GM10266 (cell line): Measurements from ENCODE around the gene DDX51.

ENCODE experiments used
- DNase-seq: peaks from one replicate; pipeline ENCODE4 v3.0.0; 2012; ENCODE audit errors: extremely low spot score
- CTCF ChIP-seq: IDR thresholded peaks from 2 replicates; pipeline ENCODE4 v1.5.1; 2012; ENCODE audit warnings: mild to moderate bottlenecking, low read depth; ENCODE audit not compliant: control insufficient read depth, insufficient read depth; ENCODE audit errors: missing control alignments

Gene DDX51

GRCh38 chr12:132163911-132164288 is 19.8 kb upstream of the DDX51 start:
- no peak for DNase-seq
- TF ChIP-seq CTCF, result no peak

GRCh38 chr12:132163041-132163910 is 19.2 kb upstream of the DDX51 start:
- DNase-seq, result no peak
- no peak for TF ChIP-seq CTCF

GRCh38 chr12:132162508-132163031 is 18.5 kb upstream of the DDX51 start:
- no peak for DNase-seq
- TF ChIP-seq CTCF, result no peak

GRCh38 chr12:132161796-132162507 is 17.8 kb upstream of the DDX51 start:
- DNase-seq, result no peak
- TF ChIP-seq CTCF, result no peak

- no peak for TF ChIP-seq CTCF
- no peak for DNase-seq
Measured at GRCh38 chr12:132161036-132161781, 17.1 kb upstream of the DDX51 start.

GRCh38 chr12:132160601-132161035 is 16.5 kb upstream of the DDX51 start:
- DNase-seq, result no peak
- no peak for TF ChIP-seq CTCF
